HG02623 (cell line): ENCODE data around the gene TRAPPC2L.
"Not testable (repeated sequence)": the region's sequence is repeated elsewhere in the genome, so short reads cannot be mapped to it uniquely, and the experiment has no call there.

Experiments
- ATAC-seq: cut with Tn5 transposase; IDR thresholded peaks from one replicate; pipeline ENCODE4 v1.9.1; 2021; ENCODE audit warnings: moderate library complexity; ENCODE audit not compliant: unreplicated experiment

The TRAPPC2L gene

GRCh38 chr16:88817785-88818574, 38.9 kb upstream of the TRAPPC2L start:
- ATAC-seq, result no peak

- no peak for ATAC-seq
Observed at GRCh38 chr16:88818575-88818874, 38.4 kb upstream of the TRAPPC2L start.

DNA sequence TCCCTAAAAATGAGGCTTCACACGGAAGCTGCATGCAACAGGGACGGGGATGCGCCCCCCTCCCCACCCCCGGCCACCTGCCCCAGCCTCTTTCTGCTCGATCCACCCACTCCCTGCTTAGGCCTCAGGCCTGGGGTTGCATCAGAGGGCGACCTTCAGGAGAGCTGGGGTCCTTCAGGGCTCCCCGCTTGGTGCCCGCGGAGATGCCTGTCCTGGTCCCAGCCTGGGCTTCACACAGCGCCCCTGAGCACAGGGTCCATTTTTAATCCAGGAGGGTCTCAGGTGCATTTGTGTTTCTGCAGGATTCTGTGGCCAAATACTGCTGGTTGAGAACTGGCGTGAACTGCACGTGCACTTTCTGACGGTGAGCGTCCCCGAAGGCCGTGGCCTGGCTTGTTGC, 37.8 kb upstream of the TRAPPC2L start:
- no peak for ATAC-seq

DNA sequence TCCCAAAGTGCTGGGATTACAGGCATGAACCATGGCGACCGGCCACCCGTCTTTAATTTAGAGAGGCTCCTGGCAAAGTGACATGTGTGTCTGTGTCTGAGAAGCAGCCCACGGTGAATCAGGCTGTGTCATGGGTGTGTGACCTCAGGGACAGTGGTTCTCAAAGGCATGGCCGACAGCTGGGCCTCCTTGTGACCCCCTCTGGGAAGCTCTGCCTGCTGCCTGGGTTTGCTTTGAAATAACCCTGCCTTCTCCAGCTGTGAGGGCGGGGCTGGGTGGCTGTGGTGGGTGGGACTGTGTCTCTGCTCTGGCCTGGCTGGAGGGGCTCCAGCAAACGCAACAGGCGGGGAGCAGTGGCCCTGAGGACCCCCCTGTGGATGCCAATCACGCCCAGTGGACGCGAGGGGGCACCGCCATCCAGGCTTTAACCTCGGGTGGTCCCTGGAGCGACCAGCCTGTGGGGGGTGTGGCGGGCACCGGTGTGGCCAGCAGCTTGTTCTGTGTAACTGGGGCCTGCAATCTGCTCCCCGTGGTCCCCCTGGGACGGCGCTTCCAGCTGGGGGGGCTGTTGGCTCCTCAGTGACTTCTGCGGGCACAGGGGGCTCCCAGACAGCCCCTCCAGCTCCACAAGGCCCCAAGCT, 36.4 kb upstream of the TRAPPC2L start:
- no peak for ATAC-seq

DNA sequence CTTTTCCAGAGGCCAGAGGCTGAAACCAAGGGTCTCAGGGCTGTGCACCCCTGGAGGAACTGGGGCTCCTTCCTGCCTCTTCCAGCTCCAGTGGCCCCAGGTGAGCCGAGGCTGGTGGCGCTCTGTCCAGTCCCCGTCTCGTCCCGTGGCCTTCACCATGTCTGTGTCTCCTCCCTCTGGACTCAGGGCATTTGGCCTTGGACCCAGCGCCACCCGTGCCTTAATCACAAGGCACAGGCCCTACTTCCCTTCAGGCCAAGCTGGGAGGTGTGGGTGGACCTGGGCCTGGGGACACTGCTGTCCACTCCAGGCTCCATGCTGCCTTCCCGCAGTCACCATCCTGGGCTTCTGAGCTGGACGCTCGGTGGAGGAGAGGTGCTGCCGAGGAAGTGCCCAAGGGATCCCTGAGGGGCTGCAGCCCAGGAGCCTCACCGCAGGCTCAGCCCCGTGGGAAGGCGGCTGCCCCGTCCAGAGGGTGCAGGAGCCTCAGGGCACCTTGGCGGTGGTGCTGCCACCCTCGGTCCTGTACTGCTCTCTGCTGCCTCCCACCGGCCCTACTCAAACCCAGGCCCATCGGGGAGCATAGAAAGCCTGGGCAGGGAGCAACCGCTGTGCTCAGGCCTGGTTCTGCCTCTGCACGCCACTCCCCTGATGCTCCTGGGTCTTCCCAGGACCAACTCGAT, 35.6 kb upstream of the TRAPPC2L start:
- ATAC-seq, result no peak

DNA sequence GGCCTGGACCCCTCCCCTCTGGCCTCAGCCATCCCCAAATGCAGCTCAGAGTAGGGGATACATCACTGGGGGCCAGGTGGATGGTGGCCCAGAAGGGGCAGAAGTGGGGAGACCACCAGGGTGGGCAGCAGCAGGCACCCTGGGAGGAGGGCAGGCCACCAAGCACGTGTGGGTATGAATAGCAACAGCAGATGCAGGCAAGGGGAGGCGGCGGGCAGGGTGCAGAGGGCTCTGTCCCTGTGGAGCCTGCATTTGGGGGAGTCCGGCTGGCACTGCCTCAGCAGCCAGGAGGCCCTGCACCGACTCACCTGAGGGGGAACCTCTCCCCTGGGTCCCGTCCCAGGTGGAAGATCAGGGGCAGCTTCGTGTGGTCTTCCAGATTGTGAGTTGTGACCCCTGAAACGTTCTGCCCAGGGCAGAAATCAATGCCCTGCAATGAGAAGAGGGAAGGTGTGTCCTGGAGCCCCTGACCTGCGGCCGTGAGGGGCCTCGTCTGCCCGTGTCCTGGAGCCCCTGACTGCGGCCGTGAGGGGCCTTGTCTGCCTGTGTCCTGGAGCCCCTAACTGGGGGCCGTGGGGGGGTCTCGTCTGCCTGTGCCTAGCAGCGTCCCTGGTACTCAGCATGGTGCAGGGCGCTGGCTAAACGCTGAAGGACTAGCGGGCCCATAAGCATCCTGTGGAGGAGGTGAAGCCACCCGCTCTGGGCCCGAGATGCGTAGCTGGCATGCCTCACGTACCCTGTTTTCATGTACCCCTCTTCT, 34.5 kb upstream of the TRAPPC2L start:
- no peak for ATAC-seq

DNA sequence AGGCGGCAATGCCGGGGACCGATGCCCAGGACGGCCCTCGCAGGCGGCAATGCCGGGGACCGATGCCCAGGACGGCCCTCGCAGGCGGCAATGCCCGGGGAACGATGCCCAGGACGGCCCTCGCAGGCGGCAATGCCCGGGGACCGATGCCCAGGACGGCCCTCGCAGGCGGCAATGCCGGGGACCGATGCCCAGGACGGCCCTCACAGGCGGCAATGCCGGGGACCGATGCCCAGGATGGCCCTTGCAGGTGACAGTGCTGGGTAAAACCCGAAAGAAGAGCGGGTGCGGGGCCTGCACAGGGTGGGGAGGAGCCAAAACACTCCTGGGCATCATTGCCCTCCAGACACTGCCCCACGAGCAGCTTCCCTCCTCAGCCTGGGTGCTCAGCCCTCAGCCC, 33.3 kb upstream of the TRAPPC2L start:
- ATAC-seq, result not testable (repeated sequence)

- ATAC-seq, result no peak
Observed at GRCh38 chr16:88824256-88825077, 32.5 kb upstream of the TRAPPC2L start.

GRCh38 chr16:88825146-88825545, 31.8 kb upstream of the TRAPPC2L start:
- ATAC-seq, result no peak

- no peak for ATAC-seq
Observed at GRCh38 chr16:88826070-88826840, 30.7 kb upstream of the TRAPPC2L start.

DNA sequence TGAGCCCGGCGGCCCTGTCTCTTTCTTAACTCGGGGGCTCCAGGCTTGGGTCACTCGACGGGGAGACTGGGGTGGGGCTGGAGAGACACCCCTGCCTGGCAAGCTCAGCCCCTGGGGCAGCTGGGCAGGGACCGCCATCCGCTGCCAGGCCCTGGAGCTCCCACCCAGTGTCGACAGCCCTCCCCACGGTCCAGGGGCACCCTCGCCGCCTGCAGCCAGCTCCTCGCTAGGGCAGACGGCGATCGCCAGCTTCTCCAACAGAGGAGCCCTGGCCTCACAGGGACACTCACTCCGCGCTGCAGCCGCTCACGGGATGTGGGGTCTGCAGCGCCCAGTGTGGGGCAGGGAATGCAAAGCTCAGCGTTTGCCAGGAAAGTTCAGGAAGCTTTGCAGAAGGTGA, 29.2 kb upstream of the TRAPPC2L start:
- ATAC-seq, result no peak

GRCh38 chr16:88828711-88829110, 28.2 kb upstream of the TRAPPC2L start:
- ATAC-seq, result no peak

DNA sequence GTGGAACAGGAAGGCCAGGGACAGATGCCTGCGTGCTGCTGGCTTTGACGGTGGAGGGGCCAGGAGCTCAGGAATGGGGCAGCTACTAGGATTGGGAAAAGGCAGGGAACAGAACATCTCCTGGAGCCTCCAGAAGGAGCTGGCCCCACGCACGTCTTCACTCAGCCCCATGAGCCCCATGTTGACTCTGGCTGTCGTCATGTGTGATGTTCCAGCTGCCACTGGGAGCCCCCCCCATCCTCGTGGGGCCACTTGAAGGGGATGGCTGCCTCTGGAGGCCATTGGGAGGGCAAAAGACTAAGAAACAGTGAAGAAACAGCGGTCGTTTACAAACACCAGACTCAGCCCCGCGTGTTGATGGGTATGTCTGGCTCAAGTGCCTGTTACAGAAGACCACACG, 26.7 kb upstream of the TRAPPC2L start:
- ATAC-seq, result no peak

GRCh38 chr16:88830783-88831182, 26.1 kb upstream of the TRAPPC2L start:
- ATAC-seq, result no peak

DNA sequence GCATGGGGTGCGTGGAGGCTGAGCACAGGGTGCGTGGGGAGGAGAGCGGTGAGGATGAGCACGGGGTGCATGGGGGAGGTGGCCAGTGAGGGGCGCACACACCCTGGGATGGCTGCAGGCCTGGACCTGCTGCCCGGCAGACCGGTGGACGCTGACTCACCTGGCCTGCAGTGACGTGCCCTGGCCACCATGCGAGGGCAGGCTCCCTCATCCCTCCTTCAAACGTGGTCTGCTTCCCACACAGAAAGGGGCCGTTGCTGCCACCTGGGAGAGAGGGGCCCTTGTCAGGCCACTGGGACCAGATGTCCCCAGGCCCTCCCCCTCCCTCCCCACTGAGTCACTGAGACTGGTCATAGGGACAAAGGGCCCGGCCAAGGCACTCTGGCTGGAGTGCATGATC, 25.1 kb upstream of the TRAPPC2L start:
- no peak for ATAC-seq

DNA sequence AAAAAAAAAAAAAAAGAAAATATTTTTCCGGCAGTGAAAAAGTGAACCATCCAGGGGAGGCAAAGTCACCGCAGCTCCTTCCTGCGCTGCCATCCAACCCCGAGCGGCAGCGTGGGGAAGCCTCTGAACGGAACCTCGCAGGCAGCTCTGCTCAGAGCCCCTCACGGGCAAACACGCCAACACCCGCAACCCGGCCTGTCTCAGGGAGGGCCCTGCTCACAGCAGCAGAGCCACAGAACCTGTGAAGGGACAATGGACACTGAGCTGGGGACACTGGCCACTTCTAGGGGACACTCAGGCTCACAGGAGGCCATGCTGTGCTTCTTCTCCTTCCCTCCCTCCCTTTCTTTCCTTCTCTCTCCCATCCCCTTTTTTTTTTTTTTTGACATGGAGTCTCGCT, 23.8 kb upstream of the TRAPPC2L start:
- no peak for ATAC-seq

DNA sequence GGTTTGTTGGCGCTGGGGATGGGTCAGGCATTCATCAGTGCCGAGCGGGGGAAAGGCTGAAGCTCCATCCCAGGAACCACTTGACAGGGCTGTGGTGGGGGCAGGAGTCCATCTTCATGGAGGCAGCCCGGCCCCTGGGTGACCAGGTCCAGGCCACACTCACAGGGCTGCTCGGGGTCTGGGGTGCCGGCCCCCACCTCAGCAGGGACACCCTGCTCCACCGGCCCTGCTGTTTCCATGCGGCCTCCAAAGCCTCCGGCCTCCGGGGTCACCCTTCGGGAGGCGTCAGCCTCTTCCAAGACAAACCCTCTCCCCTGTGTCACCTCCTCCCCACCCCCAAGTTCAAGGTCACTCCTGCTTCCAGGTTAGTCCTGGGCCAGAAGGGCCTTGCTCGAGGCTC, 22.3 kb upstream of the TRAPPC2L start:
- ATAC-seq, result no peak

GRCh38 chr16:88835383-88835782, 21.5 kb upstream of the TRAPPC2L start:
- no peak for ATAC-seq

DNA sequence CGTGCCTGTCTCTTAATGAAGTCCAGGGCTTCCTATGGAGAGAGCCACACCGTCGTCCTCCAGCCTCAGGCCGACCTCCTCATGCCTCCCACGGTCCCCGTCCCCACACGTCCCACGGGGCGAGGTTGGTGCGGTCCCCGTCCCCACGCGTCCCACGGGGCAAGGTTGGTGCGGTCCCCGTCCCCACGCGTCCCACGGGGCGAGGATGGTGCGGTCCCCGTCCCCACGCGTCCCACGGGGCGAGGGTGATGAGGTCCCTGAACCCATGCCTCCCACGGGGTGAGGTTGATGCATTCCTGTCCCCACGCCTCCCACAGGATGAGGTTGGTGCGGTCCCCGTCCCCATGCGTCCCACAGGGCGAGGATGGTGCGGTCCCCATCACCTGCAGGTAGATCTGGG, 21.1 kb upstream of the TRAPPC2L start:
- ATAC-seq, result no peak

DNA sequence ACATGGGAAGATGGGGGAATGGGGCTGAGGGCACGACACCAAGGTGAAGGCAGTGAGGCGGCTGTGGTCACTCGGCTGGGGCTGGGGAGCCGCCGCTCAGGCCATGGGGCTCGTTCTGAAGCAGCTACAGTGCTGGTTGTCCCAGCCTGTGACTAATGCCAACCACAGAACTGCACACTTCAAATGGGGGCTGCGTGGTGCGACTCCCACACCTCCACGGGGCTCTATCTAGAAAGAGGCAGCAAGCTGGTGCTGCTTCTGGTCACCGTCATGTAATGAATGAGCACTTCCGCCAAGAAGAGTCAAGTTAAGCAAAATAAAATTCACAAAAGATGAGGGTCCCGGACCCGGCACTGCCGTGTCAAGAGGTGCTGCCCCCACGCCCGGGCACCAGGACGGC, 20.1 kb upstream of the TRAPPC2L start:
- no peak for ATAC-seq
